Skin of body (tissue), 2 donors: ENCODE measurements around the gene KCP. TPM values are rescaled to one million over a fixed set of nuclear protein-coding genes. Genes with fewer than 3 reads are reported as not detected.

Source experiments
- DNase-seq: peaks from one replicate; lab custom pipeline; 2025; lab: John Stamatoyannopoulos, UW
- total RNA-seq: library from RNA; depleted of rRNA; stranded (reverse); fragments of >200 nt; gene quantifications from one replicate; pipeline ENCODE4 v1.2.3, GENCODE V29; 2014

The KCP gene
- total RNA-seq, 1 donor from 2014 or later, result 1.4 TPM

DNA sequence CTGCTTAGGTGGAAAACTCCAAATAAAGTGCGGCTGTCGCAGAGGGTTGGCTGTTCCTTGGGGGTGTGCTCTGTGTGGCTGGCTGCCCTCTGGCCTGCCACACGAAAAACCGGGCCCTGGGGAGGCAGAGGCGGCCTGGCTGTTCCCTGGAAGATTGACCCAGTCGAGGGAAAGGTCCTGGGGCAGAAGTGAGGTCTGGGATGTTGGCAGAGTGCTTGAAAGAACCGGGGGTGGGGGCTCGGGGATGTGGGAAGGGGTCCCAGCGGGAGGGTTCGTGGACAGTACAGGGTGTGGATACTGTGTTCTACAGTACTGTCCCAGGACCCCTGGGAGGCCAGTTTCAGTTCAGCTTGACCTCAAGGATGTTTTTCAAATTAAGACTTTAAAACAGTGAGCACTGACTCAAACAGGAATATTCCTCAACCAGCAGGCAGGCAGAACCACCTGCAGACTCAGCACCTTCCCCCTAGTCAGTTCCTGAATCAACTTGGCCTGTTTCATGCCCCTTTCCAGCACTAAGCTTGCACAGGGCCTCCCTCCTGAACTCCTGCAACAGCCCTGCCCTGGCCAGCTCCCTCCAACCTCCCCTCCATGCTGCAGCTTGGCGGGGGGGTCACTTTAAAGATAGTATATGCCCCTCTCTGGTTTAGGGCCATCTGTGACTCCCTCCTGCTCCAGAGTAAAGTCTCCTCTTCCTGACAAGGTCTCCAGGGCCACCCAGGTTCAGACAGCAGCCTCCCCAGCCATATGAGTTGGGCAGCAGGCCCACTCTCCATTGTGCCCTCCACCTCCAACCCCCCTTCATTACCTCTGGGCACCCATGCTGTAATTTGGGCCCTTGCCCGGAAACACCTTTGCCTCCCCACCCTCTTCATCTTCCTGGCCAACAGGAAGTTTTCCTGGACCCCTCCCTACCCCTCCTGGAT lies 51.0 kb downstream of the KCP start:
- DNase-seq, result no peak

DNA sequence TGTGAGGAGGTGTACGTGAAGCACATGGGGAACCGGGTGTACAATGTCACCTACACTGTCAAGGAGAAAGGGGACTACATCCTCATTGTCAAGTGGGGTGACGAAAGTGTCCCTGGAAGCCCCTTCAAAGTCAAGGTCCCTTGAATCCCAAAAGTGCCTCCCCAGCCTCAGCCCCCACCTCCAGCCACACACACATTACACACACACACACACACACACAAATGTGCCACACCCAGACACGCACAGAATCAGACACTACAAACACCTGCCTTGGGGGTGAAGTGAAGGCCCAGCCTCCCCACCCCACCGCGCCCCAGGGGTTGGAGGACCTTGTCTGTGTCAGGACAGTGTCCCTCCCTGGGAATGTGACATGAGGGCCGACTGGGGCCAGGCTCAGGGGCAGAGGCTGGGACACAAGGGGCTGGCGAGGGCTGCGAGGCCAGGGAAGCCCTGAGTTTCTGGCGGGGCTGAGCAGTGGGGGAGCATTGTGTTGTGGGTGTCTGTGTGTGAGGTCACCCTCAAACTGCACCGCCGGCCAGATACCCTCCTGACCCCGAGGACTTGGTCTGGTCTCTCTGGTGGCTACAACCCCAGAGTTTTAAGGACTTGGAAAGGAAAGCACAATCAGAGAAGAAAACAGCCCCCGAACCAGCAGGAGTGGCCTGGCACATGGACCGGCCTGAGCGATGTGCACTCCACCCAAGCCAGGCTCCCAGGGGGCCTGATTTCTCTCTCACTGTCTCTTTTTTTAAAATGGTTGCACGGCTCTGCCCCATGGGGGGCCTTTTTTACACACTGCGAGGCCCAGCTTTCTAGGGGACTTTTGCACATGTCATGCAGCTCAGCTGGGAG lies 51.9 kb downstream of the KCP start:
- no peak for DNase-seq

GRCh38 chr7:128856001-128856718 lies 54.3 kb downstream of the KCP start:
- no peak for DNase-seq

DNA sequence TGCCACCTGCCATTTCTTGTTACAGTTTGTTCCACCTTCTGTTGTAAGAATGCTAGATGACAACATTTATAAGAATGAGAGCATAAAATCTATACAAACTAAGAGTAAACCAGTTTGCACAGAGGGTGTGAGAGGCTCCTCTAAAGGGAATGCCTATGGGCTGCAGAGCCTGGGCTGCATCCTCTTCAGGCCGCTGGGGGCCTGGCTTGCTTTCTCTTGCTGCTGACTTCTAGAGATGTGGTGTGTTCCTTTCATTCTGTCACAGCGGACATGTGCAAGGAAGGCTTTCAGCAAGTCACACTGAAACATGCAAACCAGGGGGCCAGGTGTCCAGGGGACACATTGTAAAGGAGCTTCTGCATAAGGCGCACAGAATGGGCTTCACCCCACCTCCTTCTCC lies 55.0 kb downstream of the KCP start:
- DNase-seq, result no peak

GRCh38 chr7:128854396-128854795 lies 56.1 kb downstream of the KCP start:
- DNase-seq, result no peak

DNA sequence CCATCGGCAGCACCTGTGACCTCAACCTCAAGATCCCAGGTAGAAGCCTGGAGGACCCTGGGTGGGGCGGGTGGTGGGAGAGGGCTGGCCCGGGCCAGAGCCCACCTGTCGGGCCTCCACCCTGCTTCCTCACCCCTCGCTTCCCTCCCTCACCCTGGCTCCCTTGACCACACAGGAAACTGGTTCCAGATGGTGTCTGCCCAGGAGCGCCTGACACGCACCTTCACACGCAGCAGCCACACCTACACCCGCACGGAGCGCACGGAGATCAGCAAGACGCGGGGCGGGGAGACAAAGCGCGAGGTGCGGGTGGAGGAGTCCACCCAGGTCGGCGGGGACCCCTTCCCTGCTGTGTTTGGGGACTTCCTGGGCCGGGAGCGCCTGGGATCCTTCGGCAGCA lies 56.7 kb downstream of the KCP start:
- DNase-seq, result no peak

- no peak for DNase-seq
These were observed 57.8 kb downstream of the KCP start for GRCh38 chr7:128852537-128853254.

DNA sequence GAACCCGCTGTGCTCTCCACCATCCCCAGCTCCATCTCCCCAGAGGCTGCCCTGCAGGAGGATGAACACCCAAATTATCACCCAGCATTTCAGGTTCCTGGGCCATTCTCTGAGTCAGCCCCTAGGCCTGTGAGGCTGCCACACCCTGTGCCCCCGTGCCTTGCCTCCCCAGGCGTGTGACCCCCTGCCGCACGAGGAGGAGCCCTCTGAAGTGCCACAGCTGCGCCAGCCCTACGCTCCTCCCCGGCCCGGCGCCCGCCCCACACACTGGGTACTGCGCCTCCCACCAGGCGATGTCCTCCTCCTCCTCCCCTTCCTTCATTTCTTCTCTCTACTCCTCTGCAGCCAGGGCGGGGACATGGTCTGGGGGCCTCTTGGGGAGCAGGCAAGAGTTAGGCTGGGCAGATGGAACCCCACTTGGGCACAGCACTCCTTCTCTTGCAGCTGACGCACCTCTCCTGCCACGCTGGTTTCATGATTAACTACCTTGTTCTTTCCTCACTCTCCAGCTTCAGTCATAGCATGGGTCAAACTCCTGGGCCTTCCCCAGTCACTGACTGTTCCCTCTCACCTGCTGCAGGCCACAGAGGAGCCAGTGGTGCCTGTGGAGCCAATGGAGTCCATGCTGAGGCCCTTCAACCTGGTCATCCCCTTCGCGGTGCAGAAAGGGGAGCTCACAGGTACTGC lies 60.6 kb downstream of the KCP start:
- DNase-seq, result no peak

- DNase-seq, result no peak
These were observed 61.4 kb downstream of the KCP start for GRCh38 chr7:128849156-128849515.

DNA sequence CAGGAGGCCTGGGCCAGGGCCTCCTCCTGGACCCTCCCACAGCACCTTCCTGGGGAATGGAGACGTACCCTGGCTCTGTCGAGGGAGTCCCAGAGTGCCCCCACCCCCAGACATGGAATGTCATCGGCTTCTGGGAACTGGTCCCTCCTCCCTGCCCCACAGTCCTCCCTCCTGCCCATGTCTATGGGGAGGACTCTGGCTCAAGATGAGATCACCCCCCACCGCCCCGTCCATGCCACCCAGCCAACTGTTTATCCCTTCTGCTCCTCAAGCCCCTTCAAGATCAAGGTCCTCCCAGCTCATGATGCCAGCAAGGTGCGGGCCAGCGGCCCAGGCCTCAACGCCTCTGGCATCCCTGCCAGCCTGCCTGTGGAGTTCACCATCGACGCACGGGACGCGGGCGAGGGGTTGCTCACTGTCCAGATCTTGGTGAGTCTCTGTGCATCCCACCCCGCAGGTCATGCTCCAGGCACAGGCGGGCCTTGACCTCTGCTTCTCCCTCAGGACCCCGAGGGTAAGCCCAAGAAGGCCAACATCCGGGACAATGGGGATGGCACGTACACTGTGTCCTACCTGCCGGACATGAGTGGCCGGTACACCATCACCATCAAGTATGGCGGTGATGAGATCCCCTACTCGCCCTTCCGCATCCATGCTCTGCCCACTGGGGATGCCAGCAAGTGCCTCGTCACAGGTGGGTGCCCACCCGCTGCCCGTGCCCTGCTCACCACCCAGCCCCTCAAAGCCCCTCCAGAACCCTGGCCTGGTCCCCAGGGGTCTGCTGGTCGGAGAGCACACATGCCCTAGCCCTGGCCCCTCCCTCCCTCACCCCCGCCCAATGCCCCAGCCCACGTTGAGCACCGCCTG lies 62.0 kb downstream of the KCP start:
- no peak for DNase-seq

GRCh38 chr7:128847721-128848211 lies 62.7 kb downstream of the KCP start:
- no peak for DNase-seq

DNA sequence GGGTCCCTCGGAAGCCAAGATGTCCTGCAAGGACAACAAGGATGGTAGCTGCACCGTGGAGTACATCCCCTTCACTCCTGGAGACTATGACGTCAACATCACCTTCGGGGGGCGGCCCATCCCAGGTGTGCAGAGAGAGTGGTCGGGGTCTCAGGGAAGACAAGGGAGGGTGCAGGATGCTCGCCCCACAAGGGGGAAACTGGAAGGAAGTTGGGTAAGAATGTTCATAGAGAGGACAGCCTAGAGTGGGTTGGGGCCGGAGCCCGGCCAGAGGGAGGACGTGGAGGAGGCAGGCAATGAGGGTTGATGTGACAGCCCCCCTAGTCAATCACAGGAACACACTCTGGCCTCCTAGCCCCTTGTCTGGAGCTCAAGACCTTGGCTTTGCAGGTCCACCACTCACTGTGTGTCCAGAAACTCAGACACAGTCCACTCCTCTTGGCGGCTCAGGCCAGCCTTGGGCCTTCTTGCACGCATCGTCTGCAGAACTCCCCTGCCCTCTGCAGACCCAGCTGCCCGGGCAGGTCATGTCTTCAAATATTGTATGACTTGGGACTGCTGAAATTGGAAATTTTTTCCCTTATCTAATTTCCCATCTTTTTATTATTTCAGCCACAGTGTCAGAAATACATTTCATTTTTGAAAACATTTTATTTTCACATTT lies 63.6 kb downstream of the KCP start:
- no peak for DNase-seq

DNA sequence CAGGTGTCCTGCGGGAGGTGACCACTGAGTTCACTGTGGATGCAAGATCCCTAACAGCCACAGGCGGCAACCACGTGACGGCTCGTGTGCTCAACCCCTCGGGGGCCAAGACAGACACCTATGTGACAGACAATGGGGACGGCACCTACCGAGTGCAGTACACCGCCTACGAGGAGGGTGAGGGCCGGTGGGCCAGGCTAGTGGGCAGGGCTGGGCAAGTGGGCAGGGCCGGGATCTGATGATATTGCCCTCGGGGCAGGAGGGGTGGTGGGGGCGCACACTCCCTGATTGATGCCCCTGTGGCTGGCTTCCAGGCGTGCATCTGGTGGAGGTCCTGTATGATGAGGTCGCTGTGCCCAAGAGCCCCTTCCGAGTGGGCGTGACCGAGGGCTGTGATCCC lies 64.5 kb downstream of the KCP start:
- no peak for DNase-seq

- no peak for DNase-seq
These were observed 65.0 kb downstream of the KCP start for GRCh38 chr7:128845475-128845874.

DNA sequence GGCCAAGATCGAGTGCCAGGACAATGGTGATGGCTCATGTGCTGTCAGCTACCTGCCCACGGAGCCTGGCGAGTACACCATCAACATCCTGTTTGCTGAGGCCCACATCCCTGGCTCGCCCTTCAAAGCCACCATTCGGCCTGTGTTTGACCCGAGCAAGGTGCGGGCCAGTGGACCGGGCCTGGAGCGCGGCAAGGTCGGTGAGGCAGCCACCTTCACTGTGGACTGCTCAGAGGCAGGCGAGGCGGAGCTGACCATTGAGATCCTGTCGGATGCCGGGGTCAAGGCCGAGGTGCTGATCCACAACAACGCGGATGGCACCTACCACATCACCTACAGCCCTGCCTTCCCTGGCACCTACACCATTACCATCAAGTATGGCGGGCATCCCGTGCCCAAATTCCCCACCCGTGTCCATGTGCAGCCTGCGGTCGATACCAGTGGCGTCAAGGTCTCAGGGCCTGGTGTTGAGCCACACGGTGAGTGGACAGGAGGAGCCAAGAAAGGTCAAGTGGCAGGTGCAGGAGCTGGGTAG lies 65.7 kb downstream of the KCP start:
- no peak for DNase-seq

DNA sequence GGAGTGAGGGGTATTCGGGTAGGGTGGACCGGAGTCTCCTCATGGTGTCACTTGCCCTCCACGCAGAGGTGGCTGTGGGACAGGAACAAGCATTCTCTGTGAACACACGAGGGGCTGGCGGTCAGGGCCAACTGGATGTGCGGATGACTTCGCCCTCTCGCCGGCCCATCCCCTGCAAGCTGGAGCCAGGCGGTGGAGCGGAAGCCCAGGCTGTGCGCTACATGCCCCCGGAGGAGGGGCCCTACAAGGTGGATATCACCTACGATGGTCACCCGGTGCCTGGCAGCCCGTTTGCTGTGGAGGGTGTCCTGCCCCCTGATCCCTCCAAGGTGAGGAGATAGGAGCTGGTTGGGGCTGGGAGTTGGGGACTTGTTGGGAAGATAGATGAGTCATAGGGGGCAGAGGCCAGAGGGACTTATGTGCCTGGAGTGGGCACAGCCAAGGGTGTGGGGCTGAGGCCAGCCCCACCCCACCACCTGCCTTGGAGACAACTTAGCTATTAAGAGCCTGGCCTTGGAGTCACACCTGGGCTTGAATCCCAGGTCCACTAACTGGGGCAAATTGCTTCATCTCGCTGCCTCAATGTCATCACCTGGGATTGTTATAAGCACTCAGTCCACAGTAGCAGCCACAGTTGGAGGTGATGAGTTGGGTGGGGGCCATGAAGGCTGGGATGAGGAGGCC lies 66.4 kb downstream of the KCP start:
- no peak for DNase-seq

DNA sequence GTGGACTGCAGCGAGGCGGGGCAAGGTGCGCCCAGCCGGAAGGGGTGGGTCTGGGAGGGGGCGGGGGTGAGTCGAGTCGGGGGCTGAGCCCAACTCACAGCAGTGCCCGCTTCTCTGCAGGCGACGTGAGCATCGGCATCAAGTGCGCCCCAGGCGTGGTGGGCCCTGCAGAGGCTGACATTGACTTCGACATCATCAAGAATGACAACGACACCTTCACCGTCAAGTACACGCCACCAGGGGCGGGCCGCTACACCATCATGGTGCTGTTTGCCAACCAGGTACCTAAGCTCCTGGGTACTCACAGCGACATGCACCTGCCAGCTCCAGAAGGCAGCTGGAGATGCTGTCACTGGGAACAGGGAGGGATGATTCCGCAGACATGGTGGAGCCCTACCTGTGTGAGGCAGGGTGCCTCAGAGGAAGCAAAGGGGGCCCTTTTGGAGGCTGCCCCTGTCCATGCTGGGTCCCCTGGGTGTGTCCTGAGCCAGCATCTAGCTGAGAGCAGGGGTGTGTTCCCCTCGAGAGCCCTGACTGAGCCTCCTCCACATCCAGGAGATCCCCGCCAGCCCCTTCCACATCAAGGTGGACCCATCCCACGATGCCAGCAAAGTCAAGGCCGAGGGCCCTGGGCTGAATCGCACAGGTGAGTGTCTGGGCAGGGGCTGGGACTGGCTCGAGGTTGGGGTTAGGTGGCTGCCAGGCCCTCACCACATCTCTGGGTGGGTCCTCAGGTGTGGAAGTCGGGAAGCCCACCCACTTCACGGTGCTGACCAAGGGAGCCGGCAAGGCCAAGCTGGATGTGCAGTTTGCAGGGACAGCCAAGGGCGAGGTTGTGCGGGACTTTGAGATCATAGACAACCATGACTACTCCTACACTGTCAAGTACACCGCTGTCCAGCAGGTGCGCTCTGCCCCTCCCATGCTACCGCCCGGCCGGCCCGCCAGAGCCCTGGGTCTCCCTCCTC lies 67.6 kb downstream of the KCP start:
- DNase-seq, result no peak
